Caco-2 (cell line): Measurements from ENCODE around the gene SLC9A8. TPM values are rescaled to one million over a fixed set of nuclear protein-coding genes. Genes with fewer than 3 reads are reported as not detected.

Experiments used
- BruUV-seq: library from RNA; stranded (reverse); fragments of 400-500 nt; replicated peaks from 2 replicates; lab custom pipeline; 2021; lab: Mats Ljungman, UMichigan
- CTCF ChIA-PET: fragments of 300-600 bp; sonication (Branson Sonifier 250); formaldehyde crosslinking; loops from one replicate; lab custom pipeline; 2022; ENCODE audit warnings: antibody characterized with exemption; lab: Charles Lee
- POLR2A ChIA-PET: fragments of 300-600 bp; sonication (Branson Sonifier 250); formaldehyde crosslinking; loops from one replicate; lab custom pipeline; 2022; ENCODE audit warnings: antibody characterized with exemption; lab: Charles Lee
- DNase-seq, 2 experiments: peaks; one replicate each; pipeline versions ENCODE4 v3.0.0 to v3.0.0-alpha.2; 2020 to 2022
- H3K27me3 ChIP-seq: replicated peaks from 2 replicates; pipeline ENCODE4 v1.6.0; 2011; ENCODE audit warnings: low read length; ENCODE audit not compliant: control insufficient read depth, insufficient read depth
- H3K36me3 ChIP-seq: 2 replicates; pipeline ENCODE4 v1.5.1; 2011; ENCODE audit warnings: low read length; ENCODE audit not compliant: control insufficient read depth, insufficient read depth
- H3K4me1 ChIP-seq: fragments of 250-450 bp; sonication (Bioruptor Pico); 2 replicates; pipeline ENCODE4 v1.5.1; 2020; ENCODE audit warnings: mild to moderate bottlenecking
- H3K4me3 ChIP-seq: 2 replicates; pipeline ENCODE4 v1.5.1; 2011; ENCODE audit warnings: low read depth, mild to moderate bottlenecking, control low read depth, low read length
- H3K9me3 ChIP-seq: fragments of 250-450 bp; sonication (Bioruptor Pico); 2 replicates; pipeline ENCODE4 v1.5.1; 2020; ENCODE audit warnings: mild to moderate bottlenecking, moderate library complexity
- H3K27ac Mint-ChIP-seq: one replicate; pipeline ENCODE4 v1.8.0; 2022; ENCODE audit warnings: mixed read lengths; ENCODE audit not compliant: unreplicated experiment
- H3K27me3 Mint-ChIP-seq: one replicate; pipeline ENCODE4 v1.8.0; 2022; ENCODE audit warnings: mixed read lengths; ENCODE audit not compliant: insufficient read depth, unreplicated experiment
- H3K36me3 Mint-ChIP-seq: one replicate; pipeline ENCODE4 v1.8.0; 2022; ENCODE audit warnings: mild to moderate bottlenecking, mixed read lengths; ENCODE audit not compliant: insufficient read depth, unreplicated experiment
- H3K4me1 Mint-ChIP-seq: one replicate; pipeline ENCODE4 v1.8.0; 2022; ENCODE audit warnings: low read depth, mixed read lengths; ENCODE audit not compliant: unreplicated experiment
- H3K4me3 Mint-ChIP-seq: one replicate; pipeline ENCODE4 v1.8.0; 2022; ENCODE audit warnings: mild to moderate bottlenecking, moderate library complexity, mixed read lengths; ENCODE audit not compliant: unreplicated experiment
- H3K9me3 Mint-ChIP-seq: one replicate; pipeline ENCODE4 v1.8.0; 2022; ENCODE audit warnings: mixed read lengths; ENCODE audit not compliant: unreplicated experiment
- intact Hi-C: fragments of 100-400 bp; cut with micrococcal nuclease; formaldehyde crosslinking; loops from one replicate; pipeline ENCODE4 v1.10.0; 2022; ENCODE audit not compliant: unreplicated experiment
- total RNA-seq: library from RNA; stranded (reverse); gene quantifications from 2 replicates; pipeline ENCODE4 v1.2.3, GENCODE V29; 2022
- TF ChIP-seq, protein P1 (sequence below), 2 experiments: fragments of 200-600 bp in 1 of 2; IDR thresholded peaks; 1 replicate in 1 of 2; 2 replicates in 1 of 2; pipeline versions ENCODE4 v1.5.1 to v1.8.0; 2011 to 2022; ENCODE audit warnings: antibody characterized with exemption in 1 of 2, control low read depth in 1 of 2, inconsistent platforms in 1 of 2, low read depth in 1 of 2, low read length in 1 of 2, mild to moderate bottlenecking in 1 of 2, moderate library complexity in 1 of 2; ENCODE audit not compliant: insufficient read depth in 1 of 2, severe bottlenecking in 1 of 2, unreplicated experiment in 1 of 2

SLC9A8 gene
- total RNA-seq, 1 experiment from 2014 or later: 21.4 TPM

DNA sequence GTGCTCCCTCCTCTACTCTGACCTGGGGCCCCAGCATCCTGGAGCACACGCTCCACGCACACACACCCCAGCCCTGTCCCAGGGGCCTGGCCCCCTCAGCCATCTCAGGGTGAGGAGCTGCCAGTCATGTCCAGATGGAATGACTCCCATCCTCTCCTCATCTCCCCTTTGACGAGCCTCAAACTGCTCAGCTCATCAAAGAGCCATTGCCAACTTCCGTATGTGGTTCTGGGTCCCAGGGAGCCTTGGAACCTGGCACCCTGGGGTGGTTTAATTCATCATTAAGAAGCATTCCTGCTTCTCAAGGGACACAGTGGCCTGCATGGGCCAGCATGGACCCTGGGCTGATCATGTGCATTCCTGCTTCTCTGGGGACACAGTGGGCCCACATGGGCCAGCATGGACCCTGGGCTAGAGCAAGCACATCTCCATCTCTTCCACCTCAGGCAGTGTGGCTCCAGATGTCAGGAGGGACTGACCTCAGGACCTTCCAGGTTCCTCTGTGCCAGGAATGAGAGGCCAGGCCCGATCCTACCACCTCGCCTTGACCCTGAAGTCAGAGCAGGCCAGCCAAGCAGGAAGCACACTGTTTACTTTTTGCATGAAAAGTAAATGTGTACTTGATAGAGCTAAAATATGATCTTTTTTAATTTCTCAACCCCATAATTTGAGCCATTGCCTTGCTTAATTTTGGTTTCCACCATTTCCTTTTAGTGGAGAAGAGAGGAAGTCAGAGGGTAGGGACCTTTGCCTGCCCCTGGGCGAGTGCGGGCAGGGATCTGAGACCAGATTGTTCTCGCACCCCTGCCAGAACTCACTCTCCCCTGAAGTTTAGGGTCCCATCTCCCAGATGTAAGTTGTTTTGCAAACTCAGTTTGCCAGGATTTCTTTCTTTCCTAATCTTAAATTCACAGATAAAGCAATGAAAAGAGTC lies 76.6 kb downstream of the SLC9A8 start:
- Mint-ChIP-seq H3K4me3 (no peak overlapping the region), H3K27me3 (no peaks in the 10 kb centered on the region), H3K27ac (peak overlapping the region; percentile 14), H3K36me3 (peaks cover 30% of the 10 kb centered on the region), H3K4me1 (peaks cover 15% of the 10 kb centered on the region), H3K9me3 (no peaks in the 10 kb centered on the region)
- intact Hi-C loops: no loop called here
- ChIA-PET CTCF (interaction anchor here (0.5 to 2.0 kb wide), 24 partner anchors 12 to 349 kb away, joined by 3 to 24 read pairs (median 3); no protein-coding TSS in a partner anchor), POLR2A (interaction anchor here (0.5 to 1.0 kb wide), 4 partner anchors 27 to 279 kb away, joined by 3 to 9 read pairs (median 4); no protein-coding TSS in a partner anchor)
- no peaks in the 10 kb centered on the region; the same call in 1 of the 2 replicates for H3K36me3 ChIP-seq
- H3K9me3 ChIP-seq: no peaks in the 10 kb centered on the region
- no peaks in the 10 kb centered on the region for H3K4me1 ChIP-seq
- no peaks in the 10 kb centered on the region for H3K27me3 ChIP-seq
- no TSS peak for BruUV-seq
- DNase-seq: no peak
- H3K4me3 ChIP-seq: no peak overlapping the region
- TF ChIP-seq, protein P1, sequence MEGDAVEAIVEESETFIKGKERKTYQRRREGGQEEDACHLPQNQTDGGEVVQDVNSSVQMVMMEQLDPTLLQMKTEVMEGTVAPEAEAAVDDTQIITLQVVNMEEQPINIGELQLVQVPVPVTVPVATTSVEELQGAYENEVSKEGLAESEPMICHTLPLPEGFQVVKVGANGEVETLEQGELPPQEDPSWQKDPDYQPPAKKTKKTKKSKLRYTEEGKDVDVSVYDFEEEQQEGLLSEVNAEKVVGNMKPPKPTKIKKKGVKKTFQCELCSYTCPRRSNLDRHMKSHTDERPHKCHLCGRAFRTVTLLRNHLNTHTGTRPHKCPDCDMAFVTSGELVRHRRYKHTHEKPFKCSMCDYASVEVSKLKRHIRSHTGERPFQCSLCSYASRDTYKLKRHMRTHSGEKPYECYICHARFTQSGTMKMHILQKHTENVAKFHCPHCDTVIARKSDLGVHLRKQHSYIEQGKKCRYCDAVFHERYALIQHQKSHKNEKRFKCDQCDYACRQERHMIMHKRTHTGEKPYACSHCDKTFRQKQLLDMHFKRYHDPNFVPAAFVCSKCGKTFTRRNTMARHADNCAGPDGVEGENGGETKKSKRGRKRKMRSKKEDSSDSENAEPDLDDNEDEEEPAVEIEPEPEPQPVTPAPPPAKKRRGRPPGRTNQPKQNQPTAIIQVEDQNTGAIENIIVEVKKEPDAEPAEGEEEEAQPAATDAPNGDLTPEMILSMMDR (IDR thresholded peaks at IDR 0.05; ENCODE audit: insufficient read depth in 1 of 2, low read depth in 1 of 2, low read length in 1 of 2, severe bottlenecking in 1 of 2, unreplicated experiment in 1 of 2): no peak

DNA sequence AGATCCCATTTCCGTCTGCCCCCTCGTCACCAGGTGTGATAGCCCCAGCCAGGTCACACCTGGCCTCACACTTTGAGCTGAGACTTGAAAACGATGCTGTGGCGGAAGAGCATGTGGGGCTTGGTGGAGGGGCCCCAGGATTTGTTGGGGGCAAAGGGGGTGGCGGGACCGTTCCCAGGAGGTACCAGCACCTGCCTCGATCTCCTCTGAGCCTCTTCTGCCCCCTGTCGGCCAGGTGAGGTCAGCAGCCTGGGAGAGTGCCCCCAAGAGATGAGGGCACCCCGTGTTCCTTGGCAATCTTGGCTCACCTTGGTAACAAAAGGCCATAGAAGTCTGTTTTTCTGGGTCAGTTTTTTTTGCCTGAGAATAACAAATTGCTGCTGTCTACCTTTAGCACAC lies 77.3 kb downstream of the SLC9A8 start:
- H3K9me3 ChIP-seq: no peaks in the 10 kb centered on the region
- no peak for DNase-seq
- no peaks in the 10 kb centered on the region for H3K27me3 ChIP-seq
- H3K4me1 Mint-ChIP-seq: peaks cover 15% of the 10 kb centered on the region
- no TSS peak for BruUV-seq
- H3K4me3 ChIP-seq: no peak overlapping the region
- intact Hi-C loops: no loop called here
- H3K4me3 Mint-ChIP-seq: no peak overlapping the region
- H3K4me1 ChIP-seq: no peaks in the 10 kb centered on the region
- no peaks in the 10 kb centered on the region for H3K9me3 Mint-ChIP-seq
- POLR2A ChIA-PET: interaction anchor here (0.6 kb wide), 1 partner anchor 27 kb away, joined by 9 read pairs; no protein-coding TSS in a partner anchor
- H3K36me3 Mint-ChIP-seq: peaks cover 28% of the 10 kb centered on the region
- no peaks in the 10 kb centered on the region; the same call in 1 of the 2 replicates for H3K36me3 ChIP-seq
- no peak overlapping the region for H3K27ac Mint-ChIP-seq
- no peaks in the 10 kb centered on the region for H3K27me3 Mint-ChIP-seq
- TF ChIP-seq, protein P1 (IDR thresholded peaks at IDR 0.05; ENCODE audit: insufficient read depth in 1 of 2, low read depth in 1 of 2, low read length in 1 of 2, severe bottlenecking in 1 of 2, unreplicated experiment in 1 of 2): no peak
- CTCF ChIA-PET: interaction anchor here (1.0 to 2.0 kb wide), 2 partner anchors 11 to 280 kb away, joined by 3 to 24 read pairs; no protein-coding TSS in a partner anchor
